ENCODE measurements around the gene VTCN1.

- TF ChIP-seq CTCF (tag by site-specific recombination; IDR thresholded peaks at IDR 0.05) (no peak), ZNF274 (IDR thresholded peaks at IDR 0.05; ENCODE audit: low read length) (no peak), ZNF274 (tag by site-specific recombination; IDR thresholded peaks at IDR 0.05; ENCODE audit: borderline replicate concordance) (no peak), ZNF350 (tag by site-specific recombination; IDR thresholded peaks at IDR 0.05) (no peak), ZNF529 (tag by site-specific recombination; IDR thresholded peaks at IDR 0.05; ENCODE audit: insufficient replicate concordance) (no peak), ZBTB7A (tag by site-specific recombination; IDR thresholded peaks at IDR 0.05; ENCODE audit: low read depth) (no peak), ZNF324 (tag by site-specific recombination; IDR thresholded peaks at IDR 0.05) (no peak), ZNF174 (tag by site-specific recombination; IDR thresholded peaks at IDR 0.05) (no peak), ZNF830 (tag by site-specific recombination; IDR thresholded peaks at IDR 0.05; ENCODE audit: low read depth) (no peak), ZNF585B (tag by site-specific recombination; IDR thresholded peaks at IDR 0.05) (no peak)
These were observed 30.4 kb downstream of the VTCN1 start for GRCh38 chr1:117180147-117180967.
